C4-2B (cell line): ENCODE measurements around the gene ADSS1.
"Not testable (repeated sequence)": the region's sequence is repeated elsewhere in the genome, so short reads cannot be mapped to it uniquely, and the experiment has no call there.

Experiments used
- H3K27ac ChIP-seq: fragments of 450-650 bp; 2 replicates; pipeline ENCODE4 v1.5.1; 2017
- CTCF ChIP-seq: fragments of 450-650 bp; conservative IDR thresholded peaks from 2 replicates; pipeline ENCODE4 v1.5.1; 2017; ENCODE audit warnings: mild to moderate bottlenecking
- ZFX ChIP-seq: fragments of 450-650 bp; IDR thresholded peaks from 2 replicates; pipeline ENCODE4 v1.6.1; 2017

The ADSS1 gene

GRCh38 chr14:104728631-104729030 lies 4.6 kb downstream of the ADSS1 start:
- no peak overlapping the region for H3K27ac ChIP-seq
- TF ChIP-seq CTCF: no peak

- not testable (repeated sequence) for H3K27ac ChIP-seq
Measured at GRCh38 chr14:104729176-104729834, 5.3 kb downstream of the ADSS1 start.

GRCh38 chr14:104729835-104730181 lies 5.8 kb downstream of the ADSS1 start:
- TF ChIP-seq ZFX: no peak
- TF ChIP-seq CTCF: no peak

GRCh38 chr14:104730487-104730886 lies 6.5 kb downstream of the ADSS1 start:
- no peak overlapping the region for H3K27ac ChIP-seq
- no peak for TF ChIP-seq CTCF
- no peak for TF ChIP-seq ZFX

More at GRCh38 chr14:104729835-104730181, 5.8 kb downstream of the ADSS1 start:
- no peak overlapping the region for H3K27ac ChIP-seq

- H3K27ac ChIP-seq: no peak overlapping the region
Measured at GRCh38 chr14:104731320-104732294, 7.6 kb downstream of the ADSS1 start.

GRCh38 chr14:104732355-104732804 lies 8.4 kb downstream of the ADSS1 start:
- TF ChIP-seq CTCF (no peak), ZFX (no peak)
- no peak overlapping the region for H3K27ac ChIP-seq

More at GRCh38 chr14:104731320-104732294, 7.6 kb downstream of the ADSS1 start:
- TF ChIP-seq ZFX: no peak
- no peak; the same call in 1 of the 2 replicates for TF ChIP-seq CTCF

- TF ChIP-seq ZFX (no peak), CTCF (no peak)
- H3K27ac ChIP-seq: no peak overlapping the region
Measured at GRCh38 chr14:104732931-104733681, 9.1 kb downstream of the ADSS1 start.
